ENCODE results near the gene IRF7. TPM values are rescaled to one million over a fixed set of nuclear protein-coding genes. Genes with fewer than 3 reads are reported as not detected.

IRF7 gene
- total and polyA plus RNA-seq, 2 of the 4 experiments (the other 2 are of a cell fraction), result 1.6 to 4.5 TPM

DNA sequence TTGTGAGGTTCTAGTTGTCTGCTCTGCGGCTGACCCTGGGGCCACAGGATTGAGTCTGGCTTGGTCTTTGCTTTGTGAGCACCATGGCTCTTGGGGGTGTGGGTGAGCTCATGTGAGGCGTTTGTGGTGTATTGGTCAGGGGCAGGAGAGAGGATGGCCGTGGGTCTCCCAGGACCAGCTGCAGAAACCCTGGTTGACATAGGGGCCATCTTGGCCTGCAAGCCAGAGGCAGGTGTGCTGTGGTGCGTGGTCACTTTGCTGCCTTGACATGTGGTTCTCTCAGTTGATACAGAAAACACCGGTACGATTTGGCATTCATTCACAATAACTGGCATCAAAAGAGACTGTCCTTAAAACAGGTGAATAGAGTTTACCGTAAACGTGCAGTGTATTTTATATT is 28.2 kb downstream of the IRF7 start:
- no peak overlapping the region for H4K91ac ChIP-seq (ENCODE audit: insufficient read depth, low read depth, low read length)
- H2BK5ac ChIP-seq (ENCODE audit: low read depth, low read length, poor library complexity, severe bottlenecking), result no peak overlapping the region
- peaks cover 7% of the 10 kb centered on the region; the same call in 1 of the 2 replicates for H3K4me1 ChIP-seq (ENCODE audit: control insufficient read depth, insufficient read depth, low read length)
- no peak overlapping the region for H2BK15ac ChIP-seq (ENCODE audit: low read depth, low read length)
- no peak overlapping the region for H2AK5ac ChIP-seq (ENCODE audit: low read depth, low read length)
- WGBS, 2 experiments (ENCODE audit: extremely low coverage in 2 of 2, insufficient read length in 1 of 2), result no CpG with 5 or more reads among the region's 8 CpGs
- intact Hi-C loops (cut with micrococcal nuclease) (no loop called here), in situ Hi-C loops (cut with MboI; ENCODE audit: low sequenced_read_pairs) (no loop called here), dilution Hi-C loops (cut with HindIII; ENCODE audit: low sequenced_read_pairs, unreplicated experiment) (no loop called here)
- H3K9me1 ChIP-seq (ENCODE audit: insufficient read depth, low read length), result peaks cover 12% of the 10 kb centered on the region; the same call in 1 of the 2 replicates
- no peak overlapping the region for H3K18ac ChIP-seq (ENCODE audit: low read depth, low read length)
- H3K4me2 ChIP-seq (ENCODE audit: low read depth, low read length), result no peak overlapping the region
- H3K4ac ChIP-seq (ENCODE audit: low read depth, low read length), result no peak overlapping the region
- H2BK120ac ChIP-seq (ENCODE audit: low read depth, low read length), result no peak overlapping the region
- H3K4me3 ChIP-seq (ENCODE audit: insufficient read depth, low read depth, low read length), result no peak overlapping the region
- BruUV-seq (replicated peaks), result no TSS peak
- no peak overlapping the region for H4K8ac ChIP-seq (ENCODE audit: low read depth in 2 of 2, low read length in 2 of 2)
- ChIA-PET CTCF (no interaction called here), POLR2A (ENCODE audit: unreplicated experiment) (no interaction called here)
- peak overlapping the region; percentile 3 for H2AFZ ChIP-seq (replicated peaks; ENCODE audit: low read length, poor library complexity)
- no peak for TF ChIP-seq BHLHE40 (IDR thresholded peaks at IDR 0.05; ENCODE audit: low read depth, low read length)
- TF ChIP-seq RAD21 (IDR thresholded peaks at IDR 0.05; ENCODE audit: low read length), result no peak
- no peak for TF ChIP-seq CHD1 (IDR thresholded peaks at IDR 0.05; ENCODE audit: low read depth, low read length)
- TF ChIP-seq, protein P1, sequence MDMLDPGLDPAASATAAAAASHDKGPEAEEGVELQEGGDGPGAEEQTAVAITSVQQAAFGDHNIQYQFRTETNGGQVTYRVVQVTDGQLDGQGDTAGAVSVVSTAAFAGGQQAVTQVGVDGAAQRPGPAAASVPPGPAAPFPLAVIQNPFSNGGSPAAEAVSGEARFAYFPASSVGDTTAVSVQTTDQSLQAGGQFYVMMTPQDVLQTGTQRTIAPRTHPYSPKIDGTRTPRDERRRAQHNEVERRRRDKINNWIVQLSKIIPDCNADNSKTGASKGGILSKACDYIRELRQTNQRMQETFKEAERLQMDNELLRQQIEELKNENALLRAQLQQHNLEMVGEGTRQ (IDR thresholded peaks at IDR 0.05; ENCODE audit: low read depth, low read length), result no peak
- no peak for TF ChIP-seq MXI1 (IDR thresholded peaks at IDR 0.05; ENCODE audit: borderline replicate concordance, low read depth, low read length)
- TF ChIP-seq POLR2A (IDR thresholded peaks at IDR 0.05; ENCODE audit: low read depth, low read length), result no peak
- ATAC-seq (ENCODE audit: low read depth), result peak; percentile 6; the same call in 1 of the 2 replicates
- H3K27ac ChIP-seq (ENCODE audit: insufficient read depth, low read length), result no peak overlapping the region
- no peaks in the 10 kb centered on the region for H3K9me3 ChIP-seq (ENCODE audit: control insufficient read depth, insufficient read depth, low read length)
- H2BK20ac ChIP-seq (ENCODE audit: low read depth, low read length), result no peak overlapping the region
- no peak for DNase-seq
- no peak overlapping the region for H3K23ac ChIP-seq (ENCODE audit: low read depth, low read length)
- no peak overlapping the region for H3K14ac ChIP-seq (replicated peaks; ENCODE audit: low read depth, low read length)
- H2AK9ac ChIP-seq (replicated peaks; ENCODE audit: low read depth, low read length, poor library complexity), result no peak overlapping the region
- H3K36me3 ChIP-seq (ENCODE audit: control insufficient read depth, insufficient read depth, low read length), result peaks cover 55% of the 10 kb centered on the region
- no peak overlapping the region for H3K9ac ChIP-seq (ENCODE audit: low read depth, low read length)
- H3K79me1 ChIP-seq (ENCODE audit: low read depth in 1 of 2, low read length in 2 of 2), result peaks cover 33 to 68% of the 10 kb centered on the region in 2 experiments
- peaks cover 71% of the 10 kb centered on the region for H4K20me1 ChIP-seq (ENCODE audit: insufficient read depth, low read length)
- no peaks in the 10 kb centered on the region for H3K27me3 ChIP-seq (ENCODE audit: control insufficient read depth, insufficient read depth, low read length)
- no peak overlapping the region for H3K56ac ChIP-seq (ENCODE audit: extremely low read depth, insufficient read depth, low read length)
- H4K5ac ChIP-seq (ENCODE audit: low read depth, low read length), result no peak overlapping the region
